Measurements from ENCODE around the gene TUBAL3. TPM values are rescaled to one million over a fixed set of nuclear protein-coding genes. Genes with fewer than 3 reads are reported as not detected.

TUBAL3 gene
- total RNA-seq, 1 donor from 2014 or later = not detected

DNA sequence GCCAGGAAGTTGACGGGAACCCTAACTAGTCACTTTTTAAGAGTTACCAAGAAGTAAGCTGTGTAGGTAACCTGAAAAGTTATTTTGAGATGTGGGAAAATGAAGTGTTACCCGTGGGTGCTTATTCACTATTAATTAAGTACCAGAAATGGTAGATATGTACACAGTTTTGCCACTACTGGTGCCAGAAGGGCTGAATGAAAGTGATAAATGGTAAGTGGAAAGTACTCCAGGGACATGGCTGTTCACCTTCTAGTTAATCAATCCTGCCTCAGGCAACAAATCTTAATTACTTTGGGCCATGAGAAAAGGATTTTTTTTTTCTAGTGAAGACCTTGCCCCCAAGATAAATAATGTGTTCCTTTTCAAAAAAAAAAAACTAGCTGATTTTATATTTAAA is 23.5 kb upstream of the TUBAL3 start:
- peaks cover 6% of the 10 kb centered on the region for H3K36me3 Mint-ChIP-seq (ENCODE audit: low read depth, unreplicated experiment)
- H3K27ac Mint-ChIP-seq (ENCODE audit: unreplicated experiment) = no peak overlapping the region
- TF ChIP-seq CTCF (IDR thresholded peaks at IDR 0.05; ENCODE audit: unreplicated experiment) = no peak
- H3K9me3 Mint-ChIP-seq (ENCODE audit: unreplicated experiment) = no peaks in the 10 kb centered on the region
- H3K4me1 Mint-ChIP-seq (ENCODE audit: unreplicated experiment) = peaks cover 7% of the 10 kb centered on the region
- H3K27me3 Mint-ChIP-seq (ENCODE audit: unreplicated experiment) = no peaks in the 10 kb centered on the region
- no peak overlapping the region for H3K4me3 Mint-ChIP-seq (ENCODE audit: unreplicated experiment)
- DNase-seq (ENCODE audit: low spot score) = no peak

DNA sequence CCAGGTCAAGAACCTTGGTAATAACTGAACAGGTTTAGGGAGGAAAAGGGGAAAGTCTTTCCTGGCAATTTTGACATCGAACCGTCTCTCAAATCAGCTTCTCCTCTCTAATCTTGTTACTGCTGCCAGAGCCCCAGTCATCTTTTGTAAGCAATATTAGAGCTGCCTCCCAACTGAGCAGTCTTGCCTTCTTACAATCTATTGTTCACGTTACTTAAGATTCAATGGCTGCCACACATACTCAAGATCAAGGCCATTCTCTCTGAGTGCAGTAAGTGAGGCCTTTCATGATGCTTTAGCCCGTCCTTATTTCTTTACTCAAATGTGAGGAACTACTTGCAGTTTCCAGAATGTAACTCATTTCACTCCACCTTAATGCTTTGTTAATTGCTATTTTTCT is 20.1 kb upstream of the TUBAL3 start:
- H3K27ac Mint-ChIP-seq (ENCODE audit: unreplicated experiment) = no peak overlapping the region
- H3K36me3 Mint-ChIP-seq (ENCODE audit: low read depth, unreplicated experiment) = no peaks in the 10 kb centered on the region
- peaks cover 7% of the 10 kb centered on the region for H3K4me1 Mint-ChIP-seq (ENCODE audit: unreplicated experiment)
- H3K27me3 Mint-ChIP-seq (ENCODE audit: unreplicated experiment) = peaks cover 2% of the 10 kb centered on the region
- no peak overlapping the region for H3K4me3 Mint-ChIP-seq (ENCODE audit: unreplicated experiment)
- TF ChIP-seq CTCF (IDR thresholded peaks at IDR 0.05; ENCODE audit: unreplicated experiment) = no peak
- no peaks in the 10 kb centered on the region for H3K9me3 Mint-ChIP-seq (ENCODE audit: unreplicated experiment)
- DNase-seq (ENCODE audit: low spot score) = no peak

- H3K4me1 Mint-ChIP-seq (ENCODE audit: unreplicated experiment) = peaks cover 7% of the 10 kb centered on the region
- H3K36me3 Mint-ChIP-seq (ENCODE audit: low read depth, unreplicated experiment) = no peaks in the 10 kb centered on the region
- no peak overlapping the region for H3K27ac Mint-ChIP-seq (ENCODE audit: unreplicated experiment)
- peaks cover 2% of the 10 kb centered on the region for H3K27me3 Mint-ChIP-seq (ENCODE audit: unreplicated experiment)
- H3K4me3 Mint-ChIP-seq (ENCODE audit: unreplicated experiment) = no peak overlapping the region
- no peak for TF ChIP-seq CTCF (IDR thresholded peaks at IDR 0.05; ENCODE audit: unreplicated experiment)
- H3K9me3 Mint-ChIP-seq (ENCODE audit: unreplicated experiment) = no peaks in the 10 kb centered on the region
- DNase-seq (ENCODE audit: low spot score) = no peak
Observed at GRCh38 chr10:5423771-5424170, 19.1 kb upstream of the TUBAL3 start.

- Mint-ChIP-seq H3K36me3 (ENCODE audit: low read depth, unreplicated experiment) (no peaks in the 10 kb centered on the region), H3K27me3 (ENCODE audit: unreplicated experiment) (peaks cover 2% of the 10 kb centered on the region), H3K4me1 (ENCODE audit: unreplicated experiment) (peaks cover 7% of the 10 kb centered on the region), H3K9me3 (ENCODE audit: unreplicated experiment) (no peaks in the 10 kb centered on the region), H3K27ac (ENCODE audit: unreplicated experiment) (no peak overlapping the region), H3K4me3 (ENCODE audit: unreplicated experiment) (no peak overlapping the region)
- DNase-seq (ENCODE audit: low spot score) = no peak
- no peak for TF ChIP-seq CTCF (IDR thresholded peaks at IDR 0.05; ENCODE audit: unreplicated experiment)
Observed at GRCh38 chr10:5419466-5420094, 15.0 kb upstream of the TUBAL3 start.

DNA sequence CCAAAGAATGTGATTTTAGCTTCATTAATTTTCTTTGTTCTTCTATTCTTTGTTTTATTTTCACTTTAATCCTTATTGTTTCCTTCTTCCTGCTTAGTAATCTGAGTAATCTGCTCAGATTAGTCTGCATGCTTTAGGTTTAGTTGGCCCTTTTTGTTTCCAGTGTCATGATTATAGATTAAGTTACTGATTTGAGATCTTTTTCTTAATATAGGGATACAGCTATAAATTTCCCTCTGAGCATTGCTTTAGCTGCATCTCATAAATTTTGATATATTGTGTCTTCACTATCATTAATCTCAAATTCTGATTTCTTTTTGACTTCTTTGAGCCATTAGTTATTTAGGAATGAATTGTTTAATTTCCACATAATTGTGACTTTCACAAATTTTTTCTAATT is 14.0 kb upstream of the TUBAL3 start:
- Mint-ChIP-seq H3K36me3 (ENCODE audit: low read depth, unreplicated experiment) (no peaks in the 10 kb centered on the region), H3K27ac (ENCODE audit: unreplicated experiment) (no peak overlapping the region), H3K9me3 (ENCODE audit: unreplicated experiment) (no peaks in the 10 kb centered on the region), H3K4me3 (ENCODE audit: unreplicated experiment) (no peak overlapping the region), H3K27me3 (ENCODE audit: unreplicated experiment) (peaks cover 2% of the 10 kb centered on the region), H3K4me1 (ENCODE audit: unreplicated experiment) (peaks cover 7% of the 10 kb centered on the region)
- no peak for TF ChIP-seq CTCF (IDR thresholded peaks at IDR 0.05; ENCODE audit: unreplicated experiment)
- no peak for DNase-seq (ENCODE audit: low spot score)

Measured in endothelial cell (in vitro differentiated cells).